Measurements from ENCODE around the gene ADAMTS3.

GRCh38 chr4:72408568-72408967 is 160.5 kb downstream of the ADAMTS3 start:
- no peak for TF ChIP-seq POLR2A (IDR thresholded peaks at IDR 0.05)
- TF ChIP-seq, protein P1, sequence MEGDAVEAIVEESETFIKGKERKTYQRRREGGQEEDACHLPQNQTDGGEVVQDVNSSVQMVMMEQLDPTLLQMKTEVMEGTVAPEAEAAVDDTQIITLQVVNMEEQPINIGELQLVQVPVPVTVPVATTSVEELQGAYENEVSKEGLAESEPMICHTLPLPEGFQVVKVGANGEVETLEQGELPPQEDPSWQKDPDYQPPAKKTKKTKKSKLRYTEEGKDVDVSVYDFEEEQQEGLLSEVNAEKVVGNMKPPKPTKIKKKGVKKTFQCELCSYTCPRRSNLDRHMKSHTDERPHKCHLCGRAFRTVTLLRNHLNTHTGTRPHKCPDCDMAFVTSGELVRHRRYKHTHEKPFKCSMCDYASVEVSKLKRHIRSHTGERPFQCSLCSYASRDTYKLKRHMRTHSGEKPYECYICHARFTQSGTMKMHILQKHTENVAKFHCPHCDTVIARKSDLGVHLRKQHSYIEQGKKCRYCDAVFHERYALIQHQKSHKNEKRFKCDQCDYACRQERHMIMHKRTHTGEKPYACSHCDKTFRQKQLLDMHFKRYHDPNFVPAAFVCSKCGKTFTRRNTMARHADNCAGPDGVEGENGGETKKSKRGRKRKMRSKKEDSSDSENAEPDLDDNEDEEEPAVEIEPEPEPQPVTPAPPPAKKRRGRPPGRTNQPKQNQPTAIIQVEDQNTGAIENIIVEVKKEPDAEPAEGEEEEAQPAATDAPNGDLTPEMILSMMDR (IDR thresholded peaks at IDR 0.05 in 4 of 5, conservative IDR thresholded peaks at IDR 0.05 in 1 of 5) = no peak
